ENCODE measurements around the gene HM13. TPM values are rescaled to one million over a fixed set of nuclear protein-coding genes. Genes with fewer than 3 reads are reported as not detected.

The HM13 gene
- total and polyA plus RNA-seq, 2 of the 13 experiments (the other 11 are each of a cell fraction or from before 2014, with no cell fraction given), result 118 to 243 TPM

DNA sequence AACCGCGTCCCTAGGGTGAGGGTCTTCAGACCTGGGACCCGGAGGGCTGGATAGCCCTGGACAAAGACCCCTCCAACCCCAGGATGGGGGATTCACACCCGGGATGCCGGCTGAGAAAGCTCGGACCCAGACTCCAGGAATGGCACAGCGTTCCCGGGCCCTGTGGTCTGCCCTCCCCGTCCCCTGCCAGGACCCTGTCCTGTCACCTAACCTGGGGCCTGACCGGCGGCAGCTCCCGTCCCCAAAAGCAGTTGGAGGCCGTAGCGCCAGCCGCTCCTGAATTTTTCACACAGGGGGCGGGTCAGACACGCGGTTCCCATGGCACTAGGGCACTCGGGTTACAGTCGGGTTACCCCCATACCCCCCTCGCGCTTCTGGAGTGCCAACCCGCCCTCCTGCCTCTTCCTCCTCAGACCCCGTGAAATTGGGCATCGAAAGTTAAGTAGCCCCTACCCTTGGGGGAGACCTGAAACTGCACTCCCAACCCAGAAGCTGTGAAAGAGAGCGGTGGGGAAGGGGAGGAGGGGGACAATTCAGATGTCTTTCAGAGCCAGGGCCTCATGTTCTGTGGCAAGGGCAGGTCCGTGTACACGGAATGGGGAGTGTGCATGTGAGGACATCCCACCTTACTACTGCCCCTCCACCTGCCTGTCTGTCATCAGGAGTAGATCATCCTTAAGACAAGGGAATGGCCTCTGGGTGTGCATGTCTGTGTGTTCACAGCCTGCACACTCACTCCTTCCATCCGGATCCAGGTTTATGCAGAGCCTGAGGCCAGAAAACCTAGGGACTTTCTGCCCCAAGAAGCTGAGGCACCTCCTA lies 38.6 kb upstream of the HM13 start:
- intact Hi-C loops (cut with micrococcal nuclease; ENCODE audit: unreplicated experiment) (no loop called here), in situ Hi-C loops (cut with HindIII; ENCODE audit: extremely low pct_ligation_motif_present, low pct_unique_long_range_greater_than_20kb) (loop anchor here (10.0 kb wide), 1 partner anchor 59 kb away; no protein-coding TSS in a partner anchor)
- H3K4me3 ChIP-seq (replicated peaks in 1 of 3; ENCODE audit: insufficient read depth in 1 of 3, low read depth in 2 of 3, low read length in 3 of 3), result no peak overlapping the region; a peak in 1 of 6 replicates
- H4K20me1 ChIP-seq (ENCODE audit: insufficient read depth, low read length), result no peaks in the 10 kb centered on the region
- no peak overlapping the region for H3K27ac ChIP-seq (ENCODE audit: extremely low read length, insufficient read depth, low read length)
- H3K9me3 ChIP-seq (ENCODE audit: low read length), result no peaks in the 10 kb centered on the region
- ATAC-seq, result peak; percentile 19
- 13% methylated on average over 19 of the region's 29 CpGs for WGBS (ENCODE audit: low lambda C conversion rate)
- CTCF ChIA-PET (ENCODE audit: low intra/inter-chr PET ratio, low total read pairs), result no interaction called here
- POLR2A ChIA-PET, result no interaction called here
- H2AFZ ChIP-seq (ENCODE audit: low read length), result no peak overlapping the region
- H3K4me2 ChIP-seq (ENCODE audit: low read depth, low read length), result no peak overlapping the region
- BruUV-seq (replicated peaks), result no TSS peak
- H3K79me2 ChIP-seq (ENCODE audit: insufficient read depth, low read length), result no peaks in the 10 kb centered on the region
- no peak for FAIRE-seq
- TF ChIP-seq NCOA2 (CRISPR knock-in tag; IDR thresholded peaks at IDR 0.05) (no peak), ZBTB38 (CRISPR knock-in tag; IDR thresholded peaks at IDR 0.05) (no peak), SMC3 (IDR thresholded peaks at IDR 0.05; ENCODE audit: low read length) (no peak), HDAC6 (IDR thresholded peaks at IDR 0.05; ENCODE audit: low read depth, low read length) (no peak), TOPORS (CRISPR knock-in tag; IDR thresholded peaks at IDR 0.05) (no peak), EZH2 (conservative IDR thresholded peaks at IDR 0.05; ENCODE audit: low read depth, low read length) (peak; percentile 46; the same call in 1 of the 2 replicates)
- TF ChIP-seq, protein P1, sequence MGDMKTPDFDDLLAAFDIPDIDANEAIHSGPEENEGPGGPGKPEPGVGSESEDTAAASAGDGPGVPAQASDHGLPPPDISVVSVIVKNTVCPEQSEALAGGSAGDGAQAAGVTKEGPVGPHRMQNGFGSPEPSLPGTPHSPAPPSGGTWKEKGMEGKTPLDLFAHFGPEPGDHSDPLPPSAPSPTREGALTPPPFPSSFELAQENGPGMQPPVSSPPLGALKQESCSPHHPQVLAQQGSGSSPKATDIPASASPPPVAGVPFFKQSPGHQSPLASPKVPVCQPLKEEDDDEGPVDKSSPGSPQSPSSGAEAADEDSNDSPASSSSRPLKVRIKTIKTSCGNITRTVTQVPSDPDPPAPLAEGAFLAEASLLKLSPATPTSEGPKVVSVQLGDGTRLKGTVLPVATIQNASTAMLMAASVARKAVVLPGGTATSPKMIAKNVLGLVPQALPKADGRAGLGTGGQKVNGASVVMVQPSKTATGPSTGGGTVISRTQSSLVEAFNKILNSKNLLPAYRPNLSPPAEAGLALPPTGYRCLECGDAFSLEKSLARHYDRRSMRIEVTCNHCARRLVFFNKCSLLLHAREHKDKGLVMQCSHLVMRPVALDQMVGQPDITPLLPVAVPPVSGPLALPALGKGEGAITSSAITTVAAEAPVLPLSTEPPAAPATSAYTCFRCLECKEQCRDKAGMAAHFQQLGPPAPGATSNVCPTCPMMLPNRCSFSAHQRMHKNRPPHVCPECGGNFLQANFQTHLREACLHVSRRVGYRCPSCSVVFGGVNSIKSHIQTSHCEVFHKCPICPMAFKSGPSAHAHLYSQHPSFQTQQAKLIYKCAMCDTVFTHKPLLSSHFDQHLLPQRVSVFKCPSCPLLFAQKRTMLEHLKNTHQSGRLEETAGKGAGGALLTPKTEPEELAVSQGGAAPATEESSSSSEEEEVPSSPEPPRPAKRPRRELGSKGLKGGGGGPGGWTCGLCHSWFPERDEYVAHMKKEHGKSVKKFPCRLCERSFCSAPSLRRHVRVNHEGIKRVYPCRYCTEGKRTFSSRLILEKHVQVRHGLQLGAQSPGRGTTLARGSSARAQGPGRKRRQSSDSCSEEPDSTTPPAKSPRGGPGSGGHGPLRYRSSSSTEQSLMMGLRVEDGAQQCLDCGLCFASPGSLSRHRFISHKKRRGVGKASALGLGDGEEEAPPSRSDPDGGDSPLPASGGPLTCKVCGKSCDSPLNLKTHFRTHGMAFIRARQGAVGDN (CRISPR knock-in tag; IDR thresholded peaks at IDR 0.05), result peak; percentile 14; the same call in 1 of the 2 replicates
- H3K36me3 ChIP-seq (replicated peaks in 1 of 2; ENCODE audit: control insufficient read depth in 1 of 2, insufficient read depth in 2 of 2, low read length in 2 of 2), result no peaks in the 10 kb centered on the region
- H3K4me1 ChIP-seq (ENCODE audit: insufficient read depth, low read length), result no peaks in the 10 kb centered on the region
- DNase-seq (ENCODE audit: low spot score), result no peak
- peaks cover 7 to 56% of the 10 kb centered on the region in 2 experiments; a peak in 3 of 5 replicates for H3K27me3 ChIP-seq (ENCODE audit: control insufficient read depth in 1 of 2, insufficient read depth in 2 of 2, low read length in 2 of 2)
- H3K9ac ChIP-seq (ENCODE audit: insufficient read depth, low read depth, low read length), result no peak overlapping the region

All from HepG2 (cell line).